Liver (tissue), 3 donors: Measurements from ENCODE around the gene PLXNA2.

ENCODE experiments used
- ATF3 ChIP-seq: IDR thresholded peaks from 2 replicates; pipeline ENCODE4 v1.6.1; 2016; ENCODE audit warnings: antibody characterized with exemption
- CTCF ChIP-seq: fragments of 150-350 bp; IDR thresholded peaks from 2 replicates; pipeline ENCODE4 v1.5.1; 2017; ENCODE audit warnings: improper control_type of control experiment, low read depth, low read length; ENCODE audit not compliant: missing input control
- HNF4A ChIP-seq, 2 donors: conservative IDR thresholded peaks; 2 replicates each; pipeline ENCODE4 v1.6.1; 2016; ENCODE audit warnings: antibody characterized with exemption in 2 of 2, mild to moderate bottlenecking in 2 of 2
- HNF4G ChIP-seq: IDR thresholded peaks from 2 replicates; pipeline ENCODE4 v1.6.1; 2016; ENCODE audit warnings: antibody characterized with exemption
- MAX ChIP-seq: IDR thresholded peaks from 2 replicates; pipeline ENCODE4 v1.6.1; 2016; ENCODE audit warnings: antibody characterized with exemption
- RAD21 ChIP-seq, 2 donors: IDR thresholded peaks; 2 replicates each; pipeline ENCODE4 v1.6.1; 2016; ENCODE audit warnings: antibody characterized with exemption in 2 of 2, mild to moderate bottlenecking in 2 of 2
- REST ChIP-seq: IDR thresholded peaks from 2 replicates; pipeline ENCODE4 v1.6.1; 2016; ENCODE audit warnings: antibody characterized with exemption, mild to moderate bottlenecking
- RXRA ChIP-seq, 2 donors: IDR thresholded peaks; 2 replicates each; pipeline ENCODE4 v1.6.1; 2017 to 2018; ENCODE audit warnings: antibody characterized with exemption in 2 of 2, mild to moderate bottlenecking in 1 of 2
- SP1 ChIP-seq: IDR thresholded peaks from 2 replicates; pipeline ENCODE4 v1.6.1; 2018; ENCODE audit warnings: antibody characterized with exemption, mild to moderate bottlenecking
- ZBTB33 ChIP-seq: IDR thresholded peaks from 2 replicates; pipeline ENCODE4 v1.6.1; 2016; ENCODE audit warnings: antibody characterized with exemption
- donor health status: healthy.
- donor health status: healthy.

GRCh38 chr1:208202333-208202995 lies 41.7 kb downstream of the PLXNA2 start:
- TF ChIP-seq MAX (no peak), ZBTB33 (no peak), CTCF (no peak), ATF3 (no peak), REST (no peak), HNF4G (no peak), HNF4A (conservative IDR thresholded peaks at IDR 0.05) (no peak), RAD21 (IDR thresholded peaks at IDR 0.05) (no peak), SP1 (no peak), RXRA (IDR thresholded peaks at IDR 0.05) (no peak)
